ENCODE measurements around the gene KRTAP17-1.

KRTAP17-1 gene

DNA sequence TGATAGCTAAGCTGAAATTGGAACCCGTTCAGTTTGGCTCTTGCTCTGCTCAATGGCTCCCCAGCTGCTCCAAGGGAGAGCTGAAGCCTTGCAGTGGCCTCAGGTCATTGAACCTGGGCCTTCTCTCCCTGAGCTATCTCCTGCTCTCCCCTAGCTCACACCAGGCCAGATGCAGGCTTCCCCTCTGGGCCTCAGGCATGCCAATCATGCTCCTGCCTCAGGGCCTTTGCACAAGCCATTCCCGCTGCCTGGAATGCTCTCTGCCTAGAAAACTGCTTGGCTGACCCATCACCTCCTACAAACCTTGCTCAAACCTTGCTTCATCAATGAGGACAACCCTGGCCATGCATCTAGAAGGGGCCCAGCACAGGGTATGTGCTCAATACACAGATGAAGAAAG, 16.7 kb upstream of the KRTAP17-1 start:
- DNase-seq, result no peak

DNA sequence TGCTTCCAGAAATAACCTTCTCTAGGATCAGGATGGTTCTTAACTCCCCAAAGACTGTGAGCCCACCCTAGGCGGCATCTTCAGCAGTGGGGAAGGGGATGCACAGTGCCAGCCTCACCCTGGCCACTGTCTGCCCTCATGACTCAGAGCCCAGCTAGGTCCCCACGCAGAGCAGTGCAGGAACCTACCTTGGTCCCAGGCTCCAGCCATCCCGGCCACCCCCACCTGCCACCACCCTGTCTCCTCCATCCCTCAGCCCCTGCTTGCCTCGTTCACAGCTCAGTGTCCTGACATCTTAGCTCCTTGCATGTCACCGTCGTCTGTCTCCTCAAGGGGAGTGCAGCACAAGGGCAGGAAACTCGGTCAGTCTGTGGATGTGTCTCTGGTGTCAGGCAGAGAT, 16.1 kb upstream of the KRTAP17-1 start:
- no peak for DNase-seq

DNA sequence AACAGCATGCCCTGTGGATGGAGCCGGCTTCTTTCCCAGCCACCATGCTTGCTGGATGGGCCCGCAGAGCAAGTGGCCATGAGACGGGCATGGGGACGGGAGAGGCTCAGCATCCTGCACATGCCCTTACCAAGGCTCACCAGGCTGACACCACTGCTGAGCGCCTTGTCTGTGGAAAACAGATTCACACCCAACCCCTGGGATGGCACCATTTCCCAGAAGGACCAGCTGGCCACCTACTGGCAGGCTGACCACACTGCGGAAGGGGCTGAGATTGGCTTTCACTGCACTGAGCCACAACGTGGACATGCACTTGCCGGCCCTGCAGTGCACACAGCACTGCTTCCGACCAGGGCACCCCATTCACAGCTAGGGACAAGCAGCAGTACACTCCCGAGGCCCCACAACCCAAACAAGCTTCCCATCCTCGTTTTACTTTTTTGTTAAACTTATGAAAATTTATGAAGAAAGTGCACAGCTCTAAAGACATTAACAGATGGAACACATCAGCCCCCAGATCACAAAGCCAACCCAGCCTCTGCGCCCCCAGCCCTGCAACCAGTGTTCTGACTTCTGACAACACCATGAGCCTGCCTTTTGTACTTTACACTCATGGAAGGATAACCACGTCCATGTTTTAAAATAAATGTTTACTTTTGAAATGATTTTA, 13.9 kb upstream of the KRTAP17-1 start:
- DNase-seq, result no peak

DNA sequence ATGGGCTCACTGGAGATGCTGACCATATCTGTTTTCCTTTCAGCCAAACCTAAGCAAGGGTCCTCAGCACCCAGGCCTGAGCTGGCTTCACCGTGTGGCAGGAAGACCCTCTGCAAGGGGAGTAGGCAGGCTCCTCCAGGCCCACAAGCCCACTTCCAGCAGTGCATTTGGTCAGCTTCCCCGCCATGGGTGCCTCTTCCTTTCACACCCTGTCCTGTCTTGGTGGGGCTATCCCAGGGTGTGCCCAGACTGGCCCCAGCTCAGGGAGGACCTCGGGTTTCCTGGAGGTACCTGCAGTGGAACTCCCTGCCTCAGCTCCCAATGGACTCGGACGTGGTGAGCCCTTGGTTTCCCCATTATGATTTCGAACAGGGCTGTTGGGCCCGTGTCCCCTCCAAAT, 12.7 kb upstream of the KRTAP17-1 start:
- DNase-seq, result no peak

DNA sequence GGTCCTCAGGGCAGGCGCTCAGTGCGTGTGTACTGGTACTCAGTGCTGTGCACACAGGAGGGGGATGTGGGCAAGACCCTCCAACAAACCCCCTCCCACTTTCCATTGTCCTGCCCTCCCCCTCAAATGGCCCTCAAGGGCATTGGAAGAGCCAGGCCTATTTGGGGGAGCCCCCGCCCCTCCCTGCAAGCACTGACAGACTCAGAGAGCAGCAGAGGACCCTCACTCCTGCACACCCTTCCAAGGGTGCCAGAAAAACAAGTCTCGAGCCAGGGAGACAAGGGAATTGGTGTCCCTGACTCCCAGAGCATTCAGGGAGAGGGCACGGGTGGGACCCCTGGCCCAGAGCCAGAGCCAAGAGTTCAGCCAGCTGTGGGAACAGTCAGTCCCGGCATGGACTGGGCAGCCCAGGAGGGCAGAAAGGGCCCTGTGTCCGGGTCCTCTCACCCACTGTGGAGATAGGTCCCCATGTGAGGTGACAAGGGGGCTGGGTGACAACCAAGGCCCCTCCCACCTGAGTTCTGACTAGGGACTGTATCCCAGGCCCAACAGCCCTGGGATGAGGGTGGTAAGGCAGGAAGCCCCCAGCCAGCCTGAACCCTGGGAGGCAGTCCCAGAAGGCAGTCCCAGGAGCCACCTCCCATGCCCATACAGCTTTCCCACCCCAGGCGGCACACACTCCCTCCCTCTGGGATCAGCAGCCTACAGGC, 12.1 kb upstream of the KRTAP17-1 start:
- DNase-seq, result no peak

DNA sequence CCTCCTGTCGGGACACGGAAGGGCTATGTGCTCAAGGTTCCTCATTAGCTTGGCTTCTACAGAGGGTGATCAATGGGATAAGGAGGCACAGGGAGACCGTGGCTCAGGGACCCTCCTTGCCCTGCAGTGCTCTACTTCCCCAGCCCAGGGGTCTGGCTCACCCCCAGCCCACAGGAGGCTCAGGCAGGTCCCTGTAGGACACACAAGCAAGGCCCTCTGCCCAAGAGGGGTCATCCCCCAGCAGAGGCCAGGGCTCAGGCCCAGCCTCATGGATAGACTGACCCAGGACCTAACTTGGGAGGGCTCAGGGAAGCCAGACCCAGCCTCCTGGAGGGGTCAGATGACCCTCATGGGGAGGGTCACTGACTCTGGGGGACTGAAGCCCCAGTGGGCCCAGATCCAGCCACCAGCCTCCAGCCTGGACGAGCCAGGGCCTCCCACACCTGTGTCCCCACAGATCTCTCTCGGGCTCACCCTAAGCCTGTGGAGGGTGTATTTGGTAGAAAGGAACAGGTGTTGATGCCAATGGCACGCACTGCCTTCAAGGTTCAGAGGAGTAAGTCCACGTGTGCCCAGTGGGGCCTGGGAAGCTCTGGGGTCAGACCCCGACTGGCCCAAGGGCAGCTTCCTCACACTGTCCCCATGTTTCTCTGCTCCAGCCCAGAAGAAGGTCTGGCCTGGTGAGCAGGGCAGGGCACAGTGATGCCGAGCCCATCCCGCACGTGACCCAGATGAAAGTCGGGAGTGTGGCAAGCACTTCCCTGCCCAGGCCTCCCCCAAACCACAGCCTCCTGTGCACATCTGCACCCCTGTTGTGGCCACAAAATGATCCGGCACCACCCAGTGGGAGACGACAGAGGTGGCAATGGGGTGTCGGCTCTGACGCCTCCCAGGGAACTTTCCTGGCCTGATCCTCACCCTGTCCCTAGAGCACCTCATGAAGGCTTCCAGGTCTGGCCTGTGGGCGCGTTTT, 10.9 kb upstream of the KRTAP17-1 start:
- DNase-seq, result no peak

DNA sequence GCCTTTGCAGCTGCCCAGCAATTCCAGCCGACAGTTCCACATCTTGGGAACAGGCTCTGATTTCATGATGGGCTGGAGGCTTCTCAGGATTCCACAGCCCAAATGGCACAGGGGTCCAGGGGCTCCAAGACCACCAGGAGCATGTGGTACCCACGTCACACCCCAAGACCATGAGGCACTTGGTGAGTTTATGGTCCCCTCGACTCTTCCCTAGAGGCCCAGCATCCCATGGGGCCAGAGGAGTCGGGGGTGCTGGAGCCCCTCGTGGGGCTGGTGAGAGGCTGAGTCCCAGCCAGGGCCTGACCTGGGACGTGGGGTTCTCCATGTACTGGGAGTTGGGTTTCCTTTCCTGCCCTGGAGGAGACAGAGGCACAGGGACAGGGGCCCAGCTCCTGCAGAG, 10.1 kb upstream of the KRTAP17-1 start:
- no peak for DNase-seq

DNA sequence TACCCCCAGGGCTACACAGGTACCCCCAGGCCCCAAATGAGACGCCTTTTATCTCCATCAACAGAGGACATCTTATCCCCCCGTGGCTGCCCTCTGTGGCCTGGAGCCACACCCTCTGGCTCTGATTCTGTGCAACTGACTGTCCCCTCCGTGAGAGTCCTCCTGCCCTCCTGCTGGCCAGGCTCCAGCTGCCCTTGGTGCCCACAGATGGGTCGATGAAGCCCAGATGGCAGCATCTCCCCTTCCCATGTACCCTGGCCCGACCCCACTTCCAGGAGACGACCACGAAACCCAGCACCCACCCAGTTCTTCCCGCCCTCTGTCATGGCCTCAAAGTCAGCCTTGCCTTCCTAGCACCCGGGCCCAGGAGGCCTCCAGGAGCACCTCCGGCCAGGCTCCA, 9.6 kb upstream of the KRTAP17-1 start:
- DNase-seq, result no peak

DNA sequence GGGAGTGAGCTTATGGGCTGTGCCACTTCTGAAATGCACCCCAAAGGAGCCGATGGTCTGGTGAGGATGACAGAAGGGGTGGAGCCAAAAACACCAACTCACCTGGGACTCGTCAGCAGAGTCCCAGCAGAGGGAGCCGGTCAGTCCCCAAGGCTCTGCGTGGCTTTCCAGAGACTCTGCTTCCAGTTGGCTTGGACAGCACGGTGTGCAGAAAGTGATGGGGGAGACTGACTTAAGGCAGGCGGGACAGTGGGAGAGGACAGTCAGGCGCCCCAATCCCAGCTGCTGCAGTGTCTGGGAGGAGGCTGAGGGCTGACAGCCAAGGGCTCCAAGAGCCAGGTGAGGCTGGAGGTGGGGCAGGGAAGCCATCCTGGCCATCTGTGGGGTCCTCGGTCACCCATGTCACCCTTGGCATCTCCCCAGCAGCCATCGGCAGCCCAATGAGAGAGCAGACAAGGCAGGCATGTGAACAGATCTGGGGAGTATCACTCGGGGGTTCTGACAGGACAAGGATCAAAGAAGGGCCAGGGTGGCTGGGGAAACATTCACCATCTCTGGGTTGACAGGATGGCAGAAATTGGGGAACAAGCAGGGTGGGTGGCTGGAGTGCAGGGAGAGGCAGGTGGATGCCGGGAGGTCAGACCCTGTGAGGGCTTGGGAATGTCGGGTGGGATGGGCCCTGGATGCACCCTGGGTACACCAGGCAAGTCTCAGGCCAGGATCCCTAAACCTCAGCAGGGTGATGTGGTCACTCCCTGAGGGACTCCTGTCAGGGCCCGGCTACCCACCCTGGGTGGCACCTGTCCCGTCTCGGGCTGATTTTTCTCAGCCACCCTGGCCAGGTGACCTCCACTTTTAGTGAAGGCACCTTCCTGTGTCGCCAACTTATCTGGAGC, 8.9 kb upstream of the KRTAP17-1 start:
- no peak for DNase-seq

DNA sequence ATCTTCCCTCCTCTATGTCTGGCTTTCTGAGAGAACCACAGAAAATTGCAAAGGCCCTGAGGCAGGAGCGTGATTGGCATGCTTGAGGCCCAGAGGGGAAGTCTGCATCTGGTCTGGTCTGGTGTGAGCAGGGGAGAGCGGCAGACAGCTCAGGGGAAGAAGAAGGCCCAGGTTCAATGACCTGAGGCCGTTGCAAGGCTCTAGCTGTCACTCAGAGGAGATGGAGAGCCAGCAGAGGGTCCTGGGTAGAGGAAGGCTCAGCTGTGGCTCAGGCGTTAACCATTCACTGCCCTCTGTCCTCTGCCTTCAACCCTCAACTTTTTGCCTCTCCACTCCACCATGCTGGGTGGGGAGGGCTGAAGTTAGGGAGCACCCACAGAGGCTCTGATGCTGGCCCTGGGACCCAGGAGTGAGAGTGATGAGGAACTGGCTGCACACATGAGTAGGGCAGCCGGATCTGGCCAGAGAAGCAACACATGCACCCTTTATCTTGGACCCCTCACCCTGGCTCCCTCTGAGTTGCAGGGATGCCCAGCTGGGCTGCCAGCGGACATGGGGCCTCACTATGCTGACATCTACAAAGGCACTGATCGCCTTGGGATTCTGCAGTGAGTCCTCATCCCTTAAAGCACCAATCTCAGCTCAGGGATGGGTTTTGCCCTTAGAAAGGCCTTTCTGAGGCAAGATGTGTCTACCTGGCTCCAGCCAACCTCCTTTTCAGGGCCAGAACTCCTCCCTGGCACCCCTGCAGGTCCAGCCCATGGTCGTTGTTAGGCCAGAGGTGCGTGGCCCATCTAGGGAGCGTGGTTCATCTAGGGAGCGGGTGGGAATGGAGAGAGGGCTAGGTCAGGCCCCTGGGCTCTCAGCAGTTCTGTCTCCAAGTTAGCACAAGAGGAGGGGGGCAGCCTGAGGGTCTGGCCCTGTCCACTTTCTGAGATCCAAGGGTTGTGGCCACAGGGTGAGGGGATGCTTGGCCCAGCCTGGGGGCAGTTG, 7.7 kb upstream of the KRTAP17-1 start:
- no peak for DNase-seq

DNA sequence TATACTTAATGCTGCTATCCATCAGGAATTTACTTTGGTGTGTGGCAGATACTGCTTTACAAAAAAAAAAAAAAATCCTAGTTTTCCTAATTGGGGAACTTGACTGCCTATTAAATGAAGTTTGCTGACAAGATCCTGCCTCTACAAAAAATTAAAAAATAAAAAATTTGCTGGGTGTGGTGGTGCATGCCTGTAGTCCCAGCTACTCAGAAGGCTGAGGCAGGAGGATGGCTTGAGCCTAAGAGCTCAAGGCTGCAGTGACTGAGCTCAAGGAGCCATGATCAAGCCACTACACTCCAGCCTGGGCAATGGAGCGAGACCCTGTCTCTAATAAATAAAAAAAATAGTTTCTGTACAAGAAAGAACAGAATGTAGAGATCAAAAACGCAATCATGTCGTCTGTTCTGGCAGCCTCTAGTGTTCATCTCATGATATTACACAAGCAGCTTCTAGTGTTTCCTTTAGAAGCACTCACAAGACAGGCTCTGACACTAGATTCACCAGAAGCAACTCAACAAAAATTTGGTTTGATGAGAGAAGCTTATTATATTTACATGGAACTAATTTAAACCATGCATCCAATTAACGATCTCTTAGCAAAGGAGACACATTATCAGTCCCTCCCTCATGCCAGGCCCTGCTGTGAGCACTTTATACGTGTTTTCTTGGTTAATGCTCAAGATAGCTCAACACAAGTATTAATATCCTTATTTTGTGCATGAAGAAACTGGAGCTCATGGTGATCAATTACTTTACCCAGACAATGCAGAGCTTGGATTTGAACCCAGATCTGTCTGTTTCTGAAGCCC, 6.8 kb upstream of the KRTAP17-1 start:
- no peak for DNase-seq

DNA sequence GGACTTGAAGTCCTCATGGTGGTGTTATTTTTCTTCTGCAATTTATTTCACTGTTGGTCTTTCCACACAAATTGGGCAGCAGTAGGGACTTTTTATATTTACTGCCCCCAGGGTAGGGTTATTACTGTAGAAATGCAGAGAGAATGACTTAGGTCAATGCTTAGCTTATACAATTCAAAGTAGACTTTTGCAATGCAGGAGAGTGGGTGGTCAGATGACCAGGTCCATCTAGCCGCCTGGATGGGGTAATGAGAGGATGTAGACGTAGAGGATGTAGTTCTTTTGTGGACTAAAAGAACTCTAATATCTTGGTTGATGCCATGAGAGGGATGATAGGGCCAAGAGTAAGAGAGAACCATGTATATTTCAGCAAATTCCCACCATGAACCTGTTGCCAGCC, 2.7 kb upstream of the KRTAP17-1 start:
- no peak for DNase-seq

DNA sequence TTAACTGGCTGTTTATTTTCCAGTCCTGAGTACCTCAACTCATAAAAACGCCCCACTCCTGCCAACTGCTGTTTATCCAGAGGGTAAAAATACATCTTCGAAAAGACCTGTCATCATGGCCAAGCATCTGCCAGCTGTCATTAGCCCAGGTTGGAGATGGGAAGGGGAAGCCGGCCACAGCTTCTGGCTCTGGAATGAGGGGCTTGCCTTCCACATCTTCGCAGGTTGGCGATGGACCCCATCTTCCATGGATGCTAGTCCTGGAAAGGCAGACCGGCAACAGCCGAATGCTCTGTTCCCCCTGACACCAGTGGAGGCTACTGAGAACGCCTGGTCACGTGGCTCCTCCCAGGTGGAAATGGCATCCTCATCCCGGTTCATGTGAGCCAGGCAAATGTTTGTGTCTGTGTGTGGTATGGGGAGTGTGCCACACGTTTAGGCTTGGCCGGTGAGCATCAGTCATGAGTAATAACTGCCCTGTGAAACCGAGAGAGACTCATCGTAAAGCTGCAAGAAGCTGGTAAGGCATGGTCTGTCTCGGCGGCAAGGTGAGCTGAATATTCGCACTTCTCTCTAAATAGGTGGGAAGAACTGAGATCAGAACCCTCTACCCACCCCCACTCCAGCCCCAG, 420 bp upstream of the KRTAP17-1 start:
- no peak for DNase-seq

DNA sequence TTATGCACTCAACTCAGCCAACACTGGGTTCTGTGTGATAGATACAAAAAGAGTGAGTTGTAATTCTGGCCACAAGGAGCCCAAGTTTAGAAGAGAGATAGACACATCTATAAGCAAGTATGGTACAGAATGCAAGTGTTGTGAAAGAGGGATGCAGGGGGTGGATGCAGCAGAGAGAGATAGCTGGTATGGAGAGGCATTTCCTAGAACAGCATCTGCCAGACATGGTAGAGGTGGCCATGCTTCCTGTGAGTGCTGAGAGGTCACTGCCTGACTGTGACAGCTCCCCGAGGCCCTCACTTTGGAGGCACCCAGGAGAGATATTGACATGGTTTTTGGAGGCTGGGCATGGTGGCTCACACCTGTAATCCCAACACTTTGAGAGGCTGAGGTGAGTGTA, 4.4 kb downstream of the KRTAP17-1 start:
- DNase-seq, result no peak

DNA sequence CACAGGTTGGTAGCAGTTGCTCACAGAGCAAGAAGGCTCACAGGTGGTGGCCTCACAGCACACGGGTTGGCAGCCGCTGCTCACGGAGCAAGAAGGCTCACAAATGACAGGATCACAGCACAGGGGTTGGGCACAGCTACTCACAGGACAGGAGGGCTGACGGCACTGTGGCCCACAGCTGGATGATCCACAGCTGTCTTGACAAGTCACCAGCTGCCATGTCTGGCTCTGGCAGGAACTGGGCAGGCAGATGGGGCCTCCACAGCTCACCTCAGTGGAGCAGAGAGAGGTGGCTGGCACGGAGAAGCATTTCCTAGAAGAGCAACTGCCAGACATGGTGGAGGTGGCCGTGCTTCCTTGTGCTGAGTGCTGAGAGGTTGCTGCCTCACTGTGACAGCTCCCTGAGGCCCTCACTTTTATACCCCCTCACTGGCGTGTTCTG, 6.6 kb downstream of the KRTAP17-1 start, which contains the start of gene KRTAP16-1:
Gene KRTAP16-1 (minus strand): TSS at position 392 of the 442 bp plus-strand sequence. CDS start 56 bp downstream, at position 336.
- peak; percentile 54 for DNase-seq

DNA sequence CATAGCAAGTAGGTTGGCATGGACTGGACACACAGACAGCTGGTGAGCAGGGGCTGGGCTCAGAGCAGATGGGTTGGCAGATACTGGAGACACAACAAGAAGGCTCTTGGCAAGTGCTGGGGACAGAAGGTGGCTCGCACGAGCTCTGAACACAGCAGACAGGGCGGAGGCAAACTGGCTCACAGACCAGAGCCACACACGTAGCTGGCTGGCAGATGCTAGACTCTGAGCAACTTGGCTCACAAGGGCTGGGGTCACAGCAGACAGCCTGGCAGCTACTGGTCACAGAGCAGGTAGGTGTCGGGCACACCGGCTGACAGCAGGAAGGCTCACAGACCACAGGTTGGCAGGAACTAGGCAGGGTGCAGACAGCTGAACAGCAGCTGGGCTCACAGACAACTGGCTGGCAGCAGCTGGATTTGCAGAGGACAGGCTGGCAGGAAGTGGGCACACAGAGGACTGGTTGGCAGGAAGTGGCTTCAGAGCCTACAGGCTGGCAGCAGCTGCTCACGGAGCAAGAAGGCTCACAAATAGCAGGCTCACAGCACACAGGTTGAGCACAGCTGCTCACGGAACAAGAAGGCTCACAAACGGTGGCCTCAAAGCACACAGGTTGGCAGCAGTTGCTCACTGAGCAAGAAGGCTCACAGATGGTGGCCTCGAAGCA, 7.1 kb downstream of the KRTAP17-1 start:
- peak; percentile 70 for DNase-seq

DNA sequence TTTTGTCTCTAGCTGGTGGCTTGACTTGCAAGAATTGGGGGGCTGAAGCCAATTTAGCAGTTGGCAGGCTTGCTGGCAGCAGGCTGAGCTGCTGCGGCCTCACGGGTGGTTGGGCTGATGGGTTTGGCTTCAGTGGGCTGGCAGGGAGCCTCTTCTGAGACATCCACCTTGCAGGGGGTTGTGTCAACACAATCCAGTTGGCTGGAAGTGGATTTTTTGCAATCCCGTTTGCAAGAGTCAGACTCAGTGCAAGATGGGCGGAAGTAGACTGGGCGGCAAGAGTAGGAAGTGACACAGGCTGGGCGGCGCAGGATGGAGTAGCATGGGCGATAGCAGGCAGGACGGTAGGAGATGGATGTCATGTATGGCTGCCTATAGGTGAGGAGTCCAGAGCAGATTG, 7.9 kb downstream of the KRTAP17-1 start:
- DNase-seq, result no peak

DNA sequence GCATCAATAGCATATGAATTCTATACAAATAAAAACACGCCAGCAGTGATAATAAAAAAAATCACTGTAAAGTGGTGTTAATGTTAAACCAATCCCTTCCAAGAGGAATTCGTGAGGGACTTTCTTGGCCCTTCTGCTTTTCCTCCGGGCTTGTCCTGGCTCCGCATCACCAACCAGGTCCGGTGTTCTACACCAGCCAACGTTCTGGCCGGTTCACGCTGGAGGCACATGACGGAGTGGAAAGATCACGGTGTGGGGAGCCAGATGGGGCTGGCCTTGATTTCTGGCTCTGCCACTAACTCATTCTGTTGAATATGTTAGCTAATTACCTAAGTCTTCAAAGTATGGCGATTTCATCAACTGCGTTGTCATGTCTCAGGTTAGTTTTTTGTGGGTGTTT, 11.4 kb downstream of the KRTAP17-1 start:
- DNase-seq, result no peak

DNA sequence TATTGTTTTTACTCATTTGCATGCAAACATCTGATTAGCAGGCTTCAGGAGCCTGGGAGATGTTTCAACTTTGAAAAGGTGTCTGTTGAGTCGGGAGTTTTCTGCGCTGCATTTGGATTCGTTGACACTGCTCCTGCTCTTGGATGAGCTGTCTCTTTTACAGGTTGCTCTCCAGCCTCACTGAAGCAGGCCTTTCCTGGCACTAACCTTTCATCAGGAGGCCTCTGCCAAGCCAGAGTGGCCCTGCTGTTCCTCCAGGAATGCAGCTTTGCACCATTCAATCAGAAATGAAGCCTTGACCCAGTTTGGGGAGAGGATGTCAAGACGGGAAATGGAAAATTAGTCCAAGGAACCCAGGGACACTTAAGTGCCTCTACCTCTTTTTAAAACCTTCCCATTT, 12.5 kb downstream of the KRTAP17-1 start:
- DNase-seq, result no peak
